Ishikawa (cell line): Measurements from ENCODE around the gene EVPL.
A peak's percentile ranks its signal among the peaks of the same experiment; 100 is the strongest.

Source experiments
- CEBPB ChIP-seq: IDR thresholded peaks from 2 replicates; pipeline ENCODE4 v1.6.1; 2012
- CREB1 ChIP-seq: IDR thresholded peaks from 2 replicates; pipeline ENCODE4 v1.6.1; 2012; ENCODE audit warnings: low read depth
- EGR1 ChIP-seq: IDR thresholded peaks from 2 replicates; pipeline ENCODE4 v1.6.1; 2012
- EP300 ChIP-seq: IDR thresholded peaks from 2 replicates; pipeline ENCODE4 v1.6.1; 2012; ENCODE audit warnings: borderline replicate concordance
- FOXM1 ChIP-seq: IDR thresholded peaks from 2 replicates; pipeline ENCODE4 v1.6.1; 2012; ENCODE audit warnings: low read depth, borderline replicate concordance
- NFIC ChIP-seq: IDR thresholded peaks from 2 replicates; pipeline ENCODE4 v1.6.1; 2012
- RAD21 ChIP-seq: IDR thresholded peaks from 2 replicates; pipeline ENCODE4 v1.6.1; 2012; ENCODE audit warnings: low read depth
- REST ChIP-seq: IDR thresholded peaks from 2 replicates; pipeline ENCODE4 v1.6.1; 2012; ENCODE audit warnings: low read depth, mild to moderate bottlenecking
- TAF1 ChIP-seq: IDR thresholded peaks from 2 replicates; pipeline ENCODE4 v1.6.1; 2012; ENCODE audit warnings: low read depth, mild to moderate bottlenecking
- TCF12 ChIP-seq: IDR thresholded peaks from 2 replicates; pipeline ENCODE4 v1.6.1; 2012; ENCODE audit warnings: low read depth
- TEAD4 ChIP-seq: IDR thresholded peaks from 2 replicates; pipeline ENCODE4 v1.6.1; 2012
- USF1 ChIP-seq: IDR thresholded peaks from 2 replicates; pipeline ENCODE4 v1.6.1; 2012
- YY1 ChIP-seq: IDR thresholded peaks from 2 replicates; pipeline ENCODE4 v1.6.1; 2012; ENCODE audit warnings: low read depth
- ZBTB7A ChIP-seq: IDR thresholded peaks from 2 replicates; pipeline ENCODE4 v1.6.1; 2012; ENCODE audit warnings: low read depth
- TF ChIP-seq, protein P1 (sequence below): IDR thresholded peaks from 2 replicates; pipeline ENCODE4 v1.6.1; 2012

EVPL gene

DNA sequence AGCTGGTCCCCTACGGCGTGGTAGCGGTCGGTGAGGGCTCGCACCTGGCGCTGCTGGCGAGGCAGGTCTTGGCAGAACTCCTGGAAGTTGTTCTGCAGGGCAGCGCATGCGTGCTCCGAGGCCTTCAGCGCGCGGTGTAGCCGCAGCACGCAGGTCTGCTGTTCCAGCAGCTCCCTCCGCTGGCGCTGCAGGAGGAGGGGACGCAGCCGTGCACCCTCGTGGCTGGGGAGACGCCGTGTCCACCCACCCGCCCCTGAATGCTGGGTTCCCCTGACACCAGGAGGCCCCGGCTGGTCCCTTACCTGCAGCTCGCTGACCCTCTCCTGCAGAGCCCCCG lies 12.2 kb downstream of the EVPL start:
- TF ChIP-seq EGR1 (no peak), REST (no peak), YY1 (no peak), ZBTB7A (no peak), NFIC (no peak), CREB1 (no peak), CEBPB (no peak), TAF1 (no peak), EP300 (no peak), FOXM1 (no peak), USF1 (no peak), TCF12 (no peak), TEAD4 (no peak), RAD21 (no peak)
- TF ChIP-seq, protein P1, sequence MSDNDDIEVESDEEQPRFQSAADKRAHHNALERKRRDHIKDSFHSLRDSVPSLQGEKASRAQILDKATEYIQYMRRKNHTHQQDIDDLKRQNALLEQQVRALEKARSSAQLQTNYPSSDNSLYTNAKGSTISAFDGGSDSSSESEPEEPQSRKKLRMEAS = no peak

GRCh38 chr17:76014100-76014924 lies 12.8 kb downstream of the EVPL start:
- TF ChIP-seq, protein P1 = no peak
- peak; percentile 95 for TF ChIP-seq RAD21

DNA sequence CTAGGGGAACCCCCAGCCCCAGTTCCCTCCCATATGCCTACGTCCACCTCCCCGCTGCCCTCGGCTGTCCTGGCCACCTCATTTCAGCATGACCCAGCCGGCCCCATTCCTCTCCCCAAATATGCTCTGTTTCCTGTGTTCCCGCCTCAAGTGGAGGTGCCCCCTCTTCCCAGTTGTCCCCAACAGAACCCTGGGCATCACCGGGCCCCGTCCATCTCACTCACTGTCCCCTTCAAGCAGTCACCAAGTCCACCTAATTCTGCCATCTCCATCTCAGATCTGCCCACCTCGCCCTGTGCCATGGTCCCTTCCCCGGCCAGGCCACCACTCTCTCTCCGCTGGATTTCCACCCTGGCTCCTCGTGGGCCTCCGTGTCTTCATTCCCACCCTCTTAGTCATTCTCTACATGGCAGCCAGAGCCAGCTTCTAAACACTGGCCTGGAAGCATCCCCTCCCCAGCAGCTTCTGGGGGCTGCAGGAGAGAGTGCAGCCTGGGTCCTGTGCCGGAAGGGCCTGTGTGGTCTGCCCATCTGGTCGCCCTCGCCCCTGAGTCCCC lies 13.7 kb downstream of the EVPL start:
- TF ChIP-seq EGR1 = no peak
- no peak for TF ChIP-seq EP300
- no peak for TF ChIP-seq CREB1
- no peak for TF ChIP-seq USF1
- TF ChIP-seq TCF12 = no peak
- no peak for TF ChIP-seq TEAD4
- TF ChIP-seq YY1 = no peak
- no peak for TF ChIP-seq ZBTB7A
- no peak for TF ChIP-seq TAF1
- TF ChIP-seq, protein P1 = no peak
- TF ChIP-seq CEBPB = no peak
- no peak for TF ChIP-seq RAD21
- TF ChIP-seq REST = no peak
- TF ChIP-seq NFIC = no peak
- no peak for TF ChIP-seq FOXM1

DNA sequence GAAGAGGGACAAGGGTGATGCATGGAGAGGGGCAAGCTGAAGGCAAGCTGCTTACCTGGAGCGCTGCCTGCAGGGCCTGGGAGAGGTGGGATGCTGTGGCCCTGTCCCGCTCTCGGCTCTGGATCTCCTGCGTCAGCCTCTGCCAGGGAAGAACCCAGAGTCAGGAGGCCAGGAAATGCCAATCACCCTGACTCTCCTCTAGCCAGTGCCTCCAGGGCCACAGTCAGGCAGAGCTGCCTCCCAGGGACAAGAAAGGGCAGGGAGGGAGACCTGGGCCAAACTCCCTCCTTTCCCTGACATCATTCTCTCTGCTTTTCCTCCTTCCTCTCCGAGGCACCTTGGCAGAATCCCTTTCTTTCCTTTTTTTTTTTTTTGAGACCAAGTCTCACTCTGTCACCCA lies 15.2 kb downstream of the EVPL start:
- TF ChIP-seq TAF1 (no peak), YY1 (no peak), TEAD4 (no peak)

DNA sequence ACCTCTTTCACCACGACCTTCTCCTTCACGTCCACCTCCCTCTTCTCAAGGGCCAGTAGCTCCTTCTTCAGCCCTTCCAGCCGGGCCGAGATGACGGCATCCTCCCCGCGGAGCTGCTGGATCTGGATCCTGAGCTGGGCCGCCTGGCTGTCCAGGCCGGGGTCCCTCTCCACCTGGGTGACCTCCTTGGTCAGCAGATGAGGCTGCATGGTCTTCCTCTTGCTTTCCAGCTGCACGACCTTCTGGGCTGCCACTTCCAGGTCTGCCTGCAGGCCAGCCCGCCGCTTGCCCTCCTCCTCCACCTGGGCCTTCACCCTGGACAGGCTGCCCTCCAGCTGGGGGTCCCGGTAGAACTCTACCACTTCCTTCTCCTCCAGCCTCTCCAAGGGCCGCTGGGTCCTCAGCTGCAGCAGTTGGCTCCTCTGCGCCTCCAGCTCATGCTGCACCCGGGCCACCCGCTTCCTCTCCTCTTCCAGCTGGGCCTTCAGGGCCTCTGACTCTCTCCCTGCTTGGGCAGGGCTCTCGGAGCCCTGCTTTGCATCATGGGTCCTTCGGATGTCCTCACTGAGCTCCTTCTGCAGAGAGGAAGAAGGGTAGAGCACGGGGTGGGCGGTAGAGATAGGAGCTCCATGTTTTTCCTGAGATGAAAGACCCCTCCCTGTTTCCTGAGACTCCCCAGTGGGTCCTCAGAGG lies 17.0 kb downstream of the EVPL start:
- TF ChIP-seq EP300 (no peak), CEBPB (no peak), TEAD4 (no peak), REST (no peak)
- TF ChIP-seq, protein P1 = no peak
